Body of pancreas (tissue), 4 donors: ENCODE data around the gene ACTN2.

Experiments used
- CTCF ChIP-seq, 7 experiments: fragments of 450-650 bp in 4 of 7; fragments of 200-600 bp in 3 of 7; sonication (generic) in 3 of 7; IDR thresholded peaks; one replicate each; pipeline ENCODE4 v1.5.1; 2016 to 2019; ENCODE audit warnings: antibody characterized with exemption in 7 of 7
- POLR2A ChIP-seq, 3 donors: fragments of 450-650 bp; IDR thresholded peaks; one replicate each; pipeline ENCODE4 v1.6.1; 2016; ENCODE audit warnings: antibody characterized with exemption in 3 of 3, mild to moderate bottlenecking in 2 of 3

- TF ChIP-seq CTCF (IDR thresholded peaks at IDR 0.05) = no peak
- no peak for TF ChIP-seq POLR2A (IDR thresholded peaks at IDR 0.05)
Measured at GRCh38 chr1:236802264-236802663, 116.0 kb downstream of the ACTN2 start.
